ENCODE results near the gene CEP85. TPM values are rescaled to one million over a fixed set of nuclear protein-coding genes. Genes with fewer than 3 reads are reported as not detected.

CEP85 gene
- total RNA-seq, result 8.8 and 12.2 TPM in 2 replicates

DNA sequence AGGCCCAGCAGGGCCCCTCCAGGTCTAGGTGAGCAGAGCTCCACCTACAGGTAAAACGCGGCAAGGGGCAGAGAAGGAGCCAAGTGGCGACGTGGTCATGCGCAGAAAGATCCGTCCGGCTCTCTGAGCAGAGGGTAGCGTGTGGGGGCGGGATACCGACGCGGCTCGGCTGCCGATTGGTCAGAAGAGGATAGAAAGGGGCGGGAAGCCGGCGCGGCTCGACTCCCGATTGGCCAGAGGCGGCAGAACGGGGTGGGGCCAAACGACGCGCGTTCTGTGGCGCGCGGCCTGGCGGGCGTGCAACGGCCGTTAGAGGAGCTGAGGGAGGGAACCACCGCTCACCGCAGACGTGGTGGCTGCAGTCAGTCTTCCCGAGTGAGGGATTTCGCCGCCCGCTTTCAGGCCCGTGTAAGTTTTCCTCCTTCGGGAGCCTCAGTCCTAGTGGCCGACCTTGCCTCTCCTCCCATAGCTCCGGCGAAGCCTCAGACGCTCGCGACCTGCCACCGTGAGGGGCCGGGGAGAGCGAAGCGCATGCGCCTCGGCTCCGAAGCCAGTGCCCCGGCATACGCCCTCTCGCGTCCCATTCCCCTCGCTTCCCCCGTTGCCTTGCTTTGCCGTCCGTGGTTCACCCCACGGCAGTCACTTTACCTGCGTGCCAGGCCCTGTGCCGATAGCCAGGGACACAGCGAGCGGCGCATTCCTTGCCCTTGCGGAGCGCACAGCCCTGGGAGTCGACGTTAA lies at the start of gene CEP85:
Gene CEP85, plus strand, starts transcription at position 298 of the 741 bp plus-strand sequence. CDS start 5,584 bp downstream, outside the sequence.

DNA sequence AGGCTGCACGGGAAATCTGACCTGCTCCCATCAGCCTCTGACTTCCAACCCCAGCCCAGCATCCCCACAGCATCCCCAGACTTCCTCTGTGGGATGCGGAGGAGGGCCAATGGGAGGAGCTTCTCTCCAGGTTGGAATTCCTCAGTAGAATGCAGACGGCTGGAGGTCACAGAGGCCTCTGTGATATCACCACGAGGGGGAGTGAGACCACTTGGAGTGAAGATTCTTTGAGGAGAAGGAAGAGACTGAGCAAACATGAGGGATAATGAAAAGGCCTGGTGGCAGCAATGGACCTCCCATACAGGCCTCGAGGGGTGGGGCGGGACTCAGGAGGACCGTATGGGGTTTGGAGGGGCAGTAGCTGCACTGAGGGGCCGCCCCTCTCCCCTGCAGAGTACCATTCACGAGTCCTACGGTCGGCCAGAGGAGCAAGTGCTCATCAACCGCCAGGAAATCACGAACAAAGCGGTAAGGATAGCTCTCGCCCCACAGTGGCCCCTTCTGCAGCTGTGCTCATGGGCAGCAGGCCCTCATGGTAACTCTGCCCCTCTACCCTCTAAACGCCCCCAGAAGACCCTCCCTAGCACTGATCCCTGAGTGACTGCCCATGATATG lies 43.5 kb upstream of the CEP85 start, which contains the start of gene CATSPER4:
Gene CATSPER4, plus strand, starts transcription at position 230 of the 615 bp plus-strand sequence. Its CDS starts 26 bp downstream, at position 256.

GRCh38 chr1:26279456-26280332 lies 45.7 kb downstream of the CEP85 start, which contains the start of gene SH3BGRL3:
Gene SH3BGRL3, plus strand, starts transcription at chr1:26280086. Its CDS starts 70 bp downstream, at chr1:26280156.

GRCh38 chr1:26306290-26307229 lies 72.6 kb downstream of the CEP85 start, which contains the start of gene UBXN11:
Gene UBXN11, minus strand, starts transcription at chr1:26306636. Its CDS starts 3,753 bp downstream, at chr1:26302883.

GRCh38 chr1:26317612-26318337 lies 83.8 kb downstream of the CEP85 start, which contains the start of gene CD52:
Gene CD52, plus strand, starts transcription at chr1:26317958. Its CDS starts 60 bp downstream, at chr1:26318018.

Other genes starting within 250 kb of the CEP85 start
- 5.3 and 5.6 TPM in 2 replicates for gene PAFAH2, start 236.1 kb upstream of the CEP85 start, total RNA-seq
- gene EXTL1, start 212.4 kb upstream of the CEP85 start, total RNA-seq, result under 0.01 and 0.10 TPM in 2 replicates
- not detected in 2 replicates for gene SLC30A2, start 188.1 kb upstream of the CEP85 start, total RNA-seq
- not detected in 2 replicates for gene TRIM63, start 166.6 kb upstream of the CEP85 start, total RNA-seq
- gene PDIK1L, start 122.4 kb upstream of the CEP85 start, total RNA-seq, result 5.6 and 7.9 TPM in 2 replicates
- gene FAM110D, start 75.1 kb upstream of the CEP85 start, total RNA-seq, result 3.4 and 5.6 TPM in 2 replicates
- not detected in 2 replicates for gene C1orf232, start 65.2 kb upstream of the CEP85 start, total RNA-seq
- 25.5 and 26.8 TPM in 2 replicates for gene ZNF593, start 64.3 kb upstream of the CEP85 start, total RNA-seq
- not detected in 2 replicates for gene ZNF593OS, start 62.4 kb upstream of the CEP85 start, total RNA-seq
- not detected in 2 replicates for gene CNKSR1, start 56.7 kb upstream of the CEP85 start, total RNA-seq
- gene CATSPER4, start 43.6 kb upstream of the CEP85 start, total RNA-seq, result not detected in 2 replicates
- gene SH3BGRL3, start 45.9 kb downstream of the CEP85 start, total RNA-seq, result 33.0 and 33.7 TPM in 2 replicates
- 2.0 and 3.6 TPM in 2 replicates for gene UBXN11, start 72.4 kb downstream of the CEP85 start, total RNA-seq
- gene CD52, start 83.8 kb downstream of the CEP85 start, total RNA-seq, result not detected in 2 replicates
- not detected in 2 replicates for gene CRYBG2, start 119.9 kb downstream of the CEP85 start, total RNA-seq
- not detected in 2 replicates for gene ZNF683, start 138.6 kb downstream of the CEP85 start, total RNA-seq
- not detected in 2 replicates for gene LIN28A, start 176.6 kb downstream of the CEP85 start, total RNA-seq
- gene DHDDS, start 198.1 kb downstream of the CEP85 start, total RNA-seq, result 49.3 and 65.6 TPM in 2 replicates
- 234 and 245 TPM in 2 replicates for gene HMGN2, start 238.2 kb downstream of the CEP85 start, total RNA-seq